IPS-NIHi7 (cell line): ENCODE results near the gene PCDH9.

Experiments
- DNase-seq: peaks from one replicate; pipeline ENCODE4 v3.0.0; 2012; ENCODE audit warnings: mixed read lengths; ENCODE audit errors: extremely low spot score

PCDH9 gene

GRCh38 chr13:67156723-67157060, 73.4 kb downstream of the PCDH9 start:
- DNase-seq = no peak

- DNase-seq = no peak
Observed at GRCh38 chr13:67155898-67156722, 74.0 kb downstream of the PCDH9 start.

GRCh38 chr13:67152085-67152484, 78.1 kb downstream of the PCDH9 start:
- no peak for DNase-seq

DNA sequence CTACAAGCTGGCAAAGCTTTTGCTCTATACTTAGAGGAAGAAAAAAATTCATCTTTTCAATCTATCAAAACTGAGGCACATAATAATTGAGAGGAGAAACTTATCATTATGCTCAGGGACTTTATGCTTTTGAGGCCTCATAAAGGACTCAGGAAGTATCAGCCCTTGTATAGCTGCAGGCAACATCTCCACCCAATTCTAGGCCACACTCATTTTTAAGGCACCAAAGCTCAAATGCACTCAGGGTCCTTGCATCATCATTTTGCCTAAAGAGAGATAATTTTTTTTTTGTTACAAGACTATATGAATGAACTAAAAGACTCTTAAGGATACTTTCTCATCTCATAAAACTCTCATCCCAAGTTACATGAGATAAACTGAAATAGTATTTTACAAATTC, 78.5 kb downstream of the PCDH9 start:
- DNase-seq = no peak

DNA sequence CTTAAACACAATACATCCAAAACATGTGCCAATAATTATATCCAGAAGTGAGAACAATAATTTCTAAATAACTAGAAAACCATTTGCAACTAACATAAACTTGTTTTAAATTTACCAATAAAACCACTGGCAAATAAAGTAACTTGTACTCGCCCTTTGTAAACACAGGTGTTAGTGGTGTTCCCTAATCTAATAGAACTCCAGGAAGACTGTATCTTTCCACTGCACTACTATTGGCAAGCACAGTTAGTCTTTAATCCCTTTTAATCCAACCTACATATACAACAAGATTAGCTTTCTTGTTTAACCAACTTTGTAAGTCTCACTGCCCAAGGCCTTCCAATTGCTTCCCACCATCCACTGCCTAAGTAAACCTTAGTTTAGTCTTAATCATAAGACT, 79.5 kb downstream of the PCDH9 start:
- no peak for DNase-seq

DNA sequence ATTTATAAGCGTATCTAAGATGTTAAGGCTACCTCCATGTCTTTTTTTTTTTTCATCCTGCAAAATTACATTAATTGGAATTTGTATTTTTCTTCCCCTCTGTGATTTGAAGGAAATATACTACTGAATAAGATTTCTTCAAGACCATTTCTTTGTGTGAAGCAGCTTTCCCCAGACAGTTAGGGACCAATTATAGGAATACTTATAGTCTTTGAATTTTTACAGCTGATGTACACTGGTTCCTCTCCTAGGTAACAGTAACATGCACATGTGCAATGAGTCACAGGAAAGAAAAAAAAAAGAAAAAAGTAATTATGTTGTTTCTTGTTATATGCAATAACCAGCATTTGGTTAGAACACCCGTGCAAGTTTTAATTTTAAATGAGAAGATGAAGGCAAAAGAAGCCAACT, 82.0 kb downstream of the PCDH9 start:
- no peak for DNase-seq

DNA sequence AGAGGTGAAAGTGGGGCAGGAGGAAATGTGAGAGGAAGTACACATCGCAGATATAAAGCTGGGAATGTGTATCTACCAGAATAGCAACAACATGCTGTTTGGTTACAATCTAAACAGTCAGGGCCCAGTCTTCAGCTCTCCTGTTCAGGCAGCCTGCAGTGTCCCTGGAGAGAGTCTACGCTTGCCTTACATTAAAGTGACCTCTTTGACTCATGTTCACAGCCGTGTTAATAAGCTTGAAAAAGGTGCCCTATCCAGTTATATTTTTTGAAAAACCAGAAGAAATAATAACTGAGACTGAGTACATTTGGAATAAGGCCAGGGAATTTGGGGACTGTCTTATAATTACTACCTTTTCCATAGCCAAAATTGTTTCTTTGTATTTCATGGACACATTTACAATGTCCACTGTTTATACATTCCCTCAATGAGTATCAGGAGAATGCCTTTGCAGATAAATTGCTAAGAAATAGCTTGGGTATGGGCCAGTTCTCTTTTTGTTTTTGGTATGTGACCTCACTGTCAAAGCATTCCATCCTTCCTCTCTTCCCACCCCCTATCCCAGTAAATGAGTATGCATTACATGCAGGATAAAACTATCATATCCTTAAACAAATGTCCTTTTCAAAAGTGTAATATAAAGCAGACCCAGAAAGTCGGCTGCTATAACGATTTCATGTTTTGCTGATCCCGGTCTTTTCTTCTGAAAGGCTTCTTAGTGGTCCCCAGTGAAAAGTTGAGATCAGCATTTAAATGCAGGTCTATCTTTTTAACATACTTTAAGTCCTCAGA, 82.6 kb downstream of the PCDH9 start:
- DNase-seq = peak; percentile 9

GRCh38 chr13:67146523-67147130, 83.5 kb downstream of the PCDH9 start:
- no peak for DNase-seq

DNA sequence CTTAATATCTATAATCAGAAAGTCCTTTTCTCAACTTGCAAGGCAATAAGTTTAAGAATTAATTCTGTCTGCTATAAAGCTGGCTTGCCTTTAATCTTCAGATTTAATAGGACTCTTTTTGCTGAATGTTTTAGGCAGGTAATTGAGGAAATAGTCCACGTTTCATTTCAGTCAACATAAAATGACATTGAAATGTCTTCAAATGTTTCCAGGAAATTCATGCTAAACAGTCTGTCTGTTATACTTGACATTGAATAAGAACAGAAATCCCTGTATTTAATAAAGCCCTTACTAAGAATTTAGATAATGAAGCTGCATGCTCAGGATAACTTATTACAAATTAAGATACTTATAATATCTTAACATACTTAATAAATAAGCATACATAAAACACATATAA, 84.2 kb downstream of the PCDH9 start:
- DNase-seq = no peak

DNA sequence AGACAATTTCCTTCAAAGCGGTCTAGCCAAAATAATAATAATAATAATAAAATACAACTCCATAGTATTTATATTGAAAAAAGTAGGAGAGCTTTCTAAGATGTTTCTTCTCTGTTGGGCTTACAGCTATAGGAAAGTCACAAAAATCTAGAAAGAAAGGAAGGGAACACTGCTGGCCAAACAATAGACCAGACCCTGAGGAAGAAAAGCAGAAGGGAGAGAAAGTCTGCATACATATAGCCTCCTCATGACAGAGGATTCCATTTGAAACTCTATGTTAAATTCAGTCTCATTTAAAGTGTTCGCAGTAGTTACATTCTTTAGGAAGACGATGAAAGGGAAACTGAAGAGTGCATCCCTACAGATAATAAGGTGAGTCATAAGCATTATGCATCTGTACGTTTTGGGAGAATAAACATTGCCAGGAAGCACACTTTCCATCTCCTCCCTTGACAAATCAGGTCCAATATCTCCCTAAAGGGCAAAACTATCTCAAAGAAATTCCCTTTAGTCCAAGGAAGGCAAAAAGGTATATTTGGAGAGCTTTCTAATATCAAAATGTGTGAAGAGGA, 86.5 kb downstream of the PCDH9 start:
- no peak for DNase-seq

- no peak for DNase-seq
Observed at GRCh38 chr13:67140006-67140405, 90.1 kb downstream of the PCDH9 start.

- DNase-seq = no peak
Observed at GRCh38 chr13:67139551-67139950, 90.6 kb downstream of the PCDH9 start.

- DNase-seq = no peak
Observed at GRCh38 chr13:67138970-67139369, 91.2 kb downstream of the PCDH9 start.

GRCh38 chr13:67137044-67137735, 92.9 kb downstream of the PCDH9 start:
- DNase-seq = no peak

DNA sequence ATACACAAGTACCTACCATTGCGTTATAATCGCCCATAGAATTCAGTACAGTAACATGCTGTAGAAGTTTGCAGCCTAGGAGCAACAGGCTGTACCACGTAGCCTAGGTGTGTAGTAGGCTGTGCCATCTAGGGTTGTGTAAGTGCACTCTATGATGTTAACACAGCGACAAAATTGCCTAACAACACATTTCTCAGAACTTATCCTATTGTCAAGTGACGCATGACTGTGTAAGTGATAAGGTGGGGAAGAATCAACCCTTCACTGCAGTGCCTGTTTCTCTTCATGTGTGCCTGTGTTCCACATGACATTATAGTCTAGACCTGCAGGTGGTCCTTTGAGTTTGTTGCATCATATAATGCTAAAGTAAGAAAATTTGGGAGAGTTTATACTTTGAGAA, 94.0 kb downstream of the PCDH9 start:
- no peak for DNase-seq

- no peak for DNase-seq
Observed at GRCh38 chr13:67135356-67135755, 94.8 kb downstream of the PCDH9 start.

DNA sequence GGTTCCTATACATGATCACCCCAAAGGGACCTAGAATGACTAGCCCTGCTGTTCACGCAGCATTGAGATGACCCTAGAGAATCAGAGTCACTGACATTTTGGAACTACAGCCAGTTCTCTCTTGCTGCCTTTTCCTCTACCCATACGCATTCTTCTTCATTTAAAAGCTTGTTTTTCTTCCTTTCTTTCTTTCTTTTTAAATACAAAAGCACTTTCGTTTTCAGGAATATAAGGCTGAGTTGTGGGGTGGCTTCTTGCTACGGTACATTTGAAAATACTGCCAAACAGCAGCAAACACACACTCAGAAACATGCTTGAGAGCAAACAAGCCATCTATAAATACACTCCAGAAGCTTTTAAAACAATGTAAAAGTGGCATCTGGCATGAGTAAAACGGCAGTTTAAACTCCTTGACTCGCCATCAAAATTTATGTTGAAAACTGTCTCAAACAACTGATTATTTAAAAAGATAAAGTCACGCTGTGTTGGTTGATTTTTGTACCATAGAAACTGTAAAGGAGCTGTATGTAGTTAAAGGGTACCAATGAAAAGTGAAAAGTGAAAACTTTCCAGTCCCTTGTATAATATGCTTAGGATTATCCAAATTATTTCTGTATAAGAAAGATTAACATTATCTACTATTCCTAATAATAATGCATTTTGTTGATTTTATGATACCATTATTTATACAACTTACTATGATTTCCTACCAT, 95.6 kb downstream of the PCDH9 start:
- DNase-seq = no peak

DNA sequence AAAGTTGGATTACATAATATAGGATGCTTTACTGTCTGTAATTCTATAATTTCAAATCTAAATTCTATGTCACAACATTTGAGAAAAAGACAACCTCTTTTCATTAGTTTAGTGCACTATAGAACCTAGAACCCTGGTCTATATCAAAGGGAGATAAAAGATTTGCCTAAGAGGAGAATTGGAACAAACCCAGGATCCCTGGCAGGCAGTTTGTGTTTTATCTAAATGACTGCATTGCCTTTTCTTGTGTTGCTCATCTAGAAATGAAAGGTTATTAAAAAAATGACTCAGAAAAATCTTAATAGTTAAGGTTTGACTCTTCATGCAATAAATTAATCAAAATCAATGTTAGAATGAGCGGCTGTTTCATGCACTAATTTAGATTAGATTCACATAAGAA, 96.7 kb downstream of the PCDH9 start:
- DNase-seq = no peak

DNA sequence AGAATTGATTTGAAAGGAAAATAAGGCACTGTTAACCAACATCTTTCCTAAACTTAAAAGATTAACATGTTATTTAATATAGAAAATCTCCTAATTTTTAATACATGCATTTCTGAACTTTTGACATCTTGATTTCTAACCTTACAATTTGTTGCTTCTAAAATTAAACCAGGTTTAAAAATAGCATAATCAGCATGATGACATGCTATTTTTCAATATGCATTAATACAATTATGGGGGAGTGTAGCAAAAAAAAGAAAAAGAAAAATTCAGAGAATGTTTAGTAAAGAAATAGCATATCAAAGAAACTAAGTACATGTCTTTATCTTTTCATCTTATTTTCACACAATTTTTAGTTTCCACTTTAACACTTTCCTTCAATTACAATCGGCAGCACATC, 98.7 kb downstream of the PCDH9 start:
- no peak for DNase-seq

DNA sequence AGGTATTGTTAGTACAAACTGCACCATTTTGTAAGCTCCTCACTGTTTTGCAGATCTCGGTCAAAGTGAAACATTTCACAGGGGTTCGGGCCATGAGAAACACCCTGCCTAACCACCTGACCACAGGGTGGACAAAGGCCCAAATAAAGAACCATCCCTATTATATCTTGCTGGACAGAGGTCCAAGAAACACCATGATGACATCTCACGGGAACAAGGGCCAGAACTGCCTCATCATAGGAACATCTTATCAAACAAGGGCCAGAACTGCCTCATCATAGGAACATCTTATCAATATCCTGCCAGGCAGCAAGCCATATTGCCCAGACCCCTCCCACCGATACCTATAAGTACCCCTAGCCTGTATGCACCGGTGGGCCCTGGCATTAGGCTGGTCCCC, 99.7 kb downstream of the PCDH9 start:
- DNase-seq = no peak

DNA sequence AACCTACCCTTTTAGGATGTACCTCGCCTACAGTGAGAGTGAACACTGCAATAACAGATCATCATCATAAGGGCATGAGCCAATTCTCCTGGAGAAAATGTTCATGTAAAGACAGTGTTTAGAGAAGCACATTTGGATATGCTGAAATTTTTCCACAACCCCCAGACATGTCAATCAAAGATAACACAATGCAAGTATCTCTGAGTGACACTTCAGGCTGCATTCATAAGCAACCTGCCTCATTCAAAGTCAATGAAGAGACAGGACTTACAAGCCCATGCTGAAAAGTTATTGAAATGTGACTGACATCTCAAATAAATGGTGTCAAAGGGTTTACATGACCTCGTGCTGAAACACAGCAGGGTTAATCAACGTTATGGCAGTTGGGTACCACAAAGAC, 102.0 kb downstream of the PCDH9 start:
- no peak for DNase-seq
